D721Med (cell line): ENCODE measurements around the gene SLF2.
"Not testable (repeated sequence)": the region's sequence is repeated elsewhere in the genome, so short reads cannot be mapped to it uniquely, and the experiment has no call there.

Experiments
- DNase-seq: peaks from one replicate; pipeline ENCODE4 v3.0.0; 2011; ENCODE audit warnings: low spot score; ENCODE audit not compliant: insufficient read length
- FAIRE-seq: peaks from 2 replicates; lab custom pipeline; 2011; peaks lifted over from hg19 to GRCh38; lab: Jason Lieb, UNC
- CTCF ChIP-seq: IDR thresholded peaks from 2 replicates; pipeline ENCODE4 v1.5.1; 2012; ENCODE audit warnings: mild to moderate bottlenecking, control low read depth; ENCODE audit not compliant: insufficient read depth; ENCODE audit errors: missing control alignments

The SLF2 gene

GRCh38 chr10:100881556-100882213 lies 31.1 kb upstream of the SLF2 start:
- FAIRE-seq (no peak), DNase-seq (no peak)
- no peak for TF ChIP-seq CTCF

- TF ChIP-seq CTCF: no peak
- no peak for FAIRE-seq
- no peak for DNase-seq
Observed at GRCh38 chr10:100882252-100882651, 30.5 kb upstream of the SLF2 start.

GRCh38 chr10:100882671-100883311 lies 30.0 kb upstream of the SLF2 start:
- no peak for TF ChIP-seq CTCF
- no peak for DNase-seq
- no peak for FAIRE-seq

- no peak for TF ChIP-seq CTCF
- FAIRE-seq (no peak), DNase-seq (no peak)
Observed at GRCh38 chr10:100883312-100883821, 29.4 kb upstream of the SLF2 start.

- DNase-seq, FAIRE-seq: not testable (repeated sequence)
Observed at GRCh38 chr10:100885611-100886010, 27.2 kb upstream of the SLF2 start.

- DNase-seq (no peak), FAIRE-seq (no peak)
- no peak for TF ChIP-seq CTCF
Observed at GRCh38 chr10:100886091-100886490, 26.7 kb upstream of the SLF2 start.

- no peak for TF ChIP-seq CTCF
- no peak for DNase-seq
- no peak for FAIRE-seq
Observed at GRCh38 chr10:100886521-100886920, 26.2 kb upstream of the SLF2 start.
